HG03196 (cell line): ENCODE measurements around the gene CDH23.

Experiments
- ATAC-seq: cut with Tn5 transposase; IDR thresholded peaks from one replicate; pipeline ENCODE4 v1.9.1; 2021; ENCODE audit not compliant: unreplicated experiment

The CDH23 gene

GRCh38 chr10:71391701-71392100, 5.0 kb upstream of the CDH23 start:
- ATAC-seq = no peak

- ATAC-seq = no peak
These were observed 4.4 kb upstream of the CDH23 start for GRCh38 chr10:71392292-71392691.

GRCh38 chr10:71392791-71393781, 3.6 kb upstream of the CDH23 start:
- ATAC-seq = no peak

GRCh38 chr10:71393841-71394475, 2.8 kb upstream of the CDH23 start:
- no peak for ATAC-seq

GRCh38 chr10:71394926-71395562, 1.7 kb upstream of the CDH23 start:
- ATAC-seq = no peak

- ATAC-seq = no peak
These were observed 1.1 kb upstream of the CDH23 start for GRCh38 chr10:71395621-71396020.

- no peak for ATAC-seq
These were observed 523 bp upstream of the CDH23 start for GRCh38 chr10:71396084-71396710.

- ATAC-seq = no peak
These were observed 834 bp downstream of the CDH23 start for GRCh38 chr10:71397296-71398212.

GRCh38 chr10:71398976-71399375, 2.3 kb downstream of the CDH23 start:
- ATAC-seq = no peak

- ATAC-seq = no peak
These were observed 3.2 kb downstream of the CDH23 start for GRCh38 chr10:71399946-71400345.

GRCh38 chr10:71401056-71401455, 4.3 kb downstream of the CDH23 start:
- no peak for ATAC-seq

GRCh38 chr10:71402005-71402404, 5.3 kb downstream of the CDH23 start:
- ATAC-seq = no peak

- ATAC-seq = no peak
These were observed 8.0 kb downstream of the CDH23 start for GRCh38 chr10:71404503-71405295.

- ATAC-seq = no peak
These were observed 10.2 kb downstream of the CDH23 start for GRCh38 chr10:71406878-71407277.

- ATAC-seq = no peak
These were observed 11.9 kb downstream of the CDH23 start for GRCh38 chr10:71408436-71409225.

GRCh38 chr10:71409516-71410104, 12.9 kb downstream of the CDH23 start:
- ATAC-seq = no peak

GRCh38 chr10:71413581-71413980, 16.9 kb downstream of the CDH23 start:
- no peak for ATAC-seq

GRCh38 chr10:71414359-71414758, 17.6 kb downstream of the CDH23 start:
- no peak for ATAC-seq
